Gastroesophageal sphincter (tissue), 4 donors: ENCODE measurements around the gene OSGEPL1. TPM values are rescaled to one million over a fixed set of nuclear protein-coding genes. Genes with fewer than 3 reads are reported as not detected.

Source experiments
- ATAC-seq: fragments of 150-250 bp; one replicate; pipeline ENCODE4 v1.9.1; 2016; ENCODE audit warnings: mild to moderate bottlenecking, moderate library complexity
- H3K27ac ChIP-seq, 4 donors: fragments of 200-600 bp; sonication (generic) in 3 of 4; 1 replicate in 3 of 4; 2 replicates in 1 of 4; pipeline ENCODE4 v1.5.1; 2016 to 2019
- H3K27me3 ChIP-seq: fragments of 200-600 bp; sonication (generic); one replicate; pipeline ENCODE4 v1.5.1; 2019
- H3K36me3 ChIP-seq, 2 donors: fragments of 200-600 bp; sonication (generic); one replicate each; pipeline ENCODE4 v1.5.1; 2019; ENCODE audit warnings: control low read depth in 1 of 2
- H3K4me1 ChIP-seq, 3 donors: fragments of 200-600 bp; sonication (generic); 1 replicate in 2 of 3; 2 replicates in 1 of 3; pipeline ENCODE4 v1.5.1; 2016 to 2019; ENCODE audit warnings: control low read depth in 2 of 3
- H3K4me3 ChIP-seq, 2 donors: fragments of 200-600 bp; sonication (generic); one replicate each; pipeline ENCODE4 v1.5.1; 2019; ENCODE audit warnings: mild to moderate bottlenecking in 1 of 2, moderate library complexity in 1 of 2
- H3K9me3 ChIP-seq, 3 donors: fragments of 200-600 bp; sonication (generic); one replicate each; pipeline ENCODE4 v1.5.1; 2017 to 2019; ENCODE audit warnings: control low read depth in 2 of 3
- CTCF ChIP-seq, 4 experiments: fragments of 200-600 bp in 2 of 4; fragments of 450-650 bp in 2 of 4; sonication (generic) in 1 of 4; IDR thresholded peaks; one replicate each; pipeline ENCODE4 v1.5.1; 2017 to 2019; ENCODE audit warnings: antibody characterized with exemption in 4 of 4, mild to moderate bottlenecking in 2 of 4, moderate library complexity in 2 of 4
- POLR2A ChIP-seq, 2 donors: fragments of 450-650 bp; IDR thresholded peaks; one replicate each; pipeline ENCODE4 v1.6.1; 2017; ENCODE audit warnings: antibody characterized with exemption in 2 of 2, mild to moderate bottlenecking in 2 of 2, moderate library complexity in 1 of 2
- WGBS, 2 donors: methylation state at CpG; one replicate each; pipeline ENCODE4 v1.1.5; 2018; ENCODE audit warnings: low coverage in 1 of 2; 5-methylcytosine and 5-hydroxymethylcytosine counted together
- total RNA-seq, 4 donors: library from RNA; depleted of rRNA; stranded (reverse); fragments of >200 nt; gene quantifications; one replicate each; pipeline ENCODE4 v1.1.0, GENCODE V29; 2016

Gene OSGEPL1
- total RNA-seq, 4 donors from 2014 or later = 5.0 to 7.7 (median 6.5) TPM

- TF ChIP-seq POLR2A (IDR thresholded peaks at IDR 0.05) (no peak), CTCF (IDR thresholded peaks at IDR 0.05) (peak; percentile 60 to 70 (median 60))
- H3K9me3 ChIP-seq = no peaks in the 10 kb centered on the region
- no peaks in the 10 kb centered on the region for H3K27me3 ChIP-seq
- WGBS, 2 donors = 30 to 31% methylated on average over 6 of the region's 6 CpGs
- peaks cover 0 to 11% (median 2%) of the 10 kb centered on the region in 3 donors for H3K4me1 ChIP-seq
- peak; percentile 43 for ATAC-seq
- peaks cover 0 to 18% of the 10 kb centered on the region in 2 donors for H3K36me3 ChIP-seq
- no peak overlapping the region for H3K27ac ChIP-seq
- H3K4me3 ChIP-seq = no peak overlapping the region
Measured at GRCh38 chr2:189698020-189698887, 64.3 kb downstream of the OSGEPL1 start.

Other genes with a start within 250 kb of the OSGEPL1 start
- 10 to 100 TPM; 32.1 to 96.3 (median 57.2) TPM for gene SLC40A1, start 182.0 kb downstream of the OSGEPL1 start, total RNA-seq
- 10 to 100 TPM; 40.3 to 76.1 (median 52.9) TPM for gene ASNSD1, start 101.3 kb downstream of the OSGEPL1 start, total RNA-seq
- gene ANKAR, start 88.1 kb downstream of the OSGEPL1 start, total RNA-seq = 10 to 100 TPM in 3 of 4 donors, 1 to 10 TPM in 1; 3.7 to 36.1 (median 13.4) TPM
- gene ORMDL1, start 21.5 kb upstream of the OSGEPL1 start, total RNA-seq = 10 to 100 TPM; 33.5 to 70.5 (median 53.8) TPM
- 10 to 100 TPM; 11.4 to 22.9 (median 14.4) TPM for gene PMS1, start 21.7 kb upstream of the OSGEPL1 start, total RNA-seq